Neural cell (in vitro differentiated cells): ENCODE data around the gene ST8SIA6. TPM values are rescaled to one million over a fixed set of nuclear protein-coding genes. Genes with fewer than 3 reads are reported as not detected.

Experiments
- H2AFZ ChIP-seq: fragments of 200-600, 300-800 bp; sonication (generic), shearing (Covaris generic); 2 replicates; pipeline ENCODE4 v1.6.0; 2014; ENCODE audit warnings: low read depth, mild to moderate bottlenecking, antibody characterized with exemption, low read length, moderate library complexity
- H3F3A ChIP-seq: fragments of 200-600 bp; shearing (Covaris generic); 2 replicates; pipeline ENCODE4 v1.6.1; 2016; ENCODE audit warnings: mild to moderate bottlenecking, moderate library complexity, mixed read lengths, antibody characterized with exemption, low read length; ENCODE audit not compliant: insufficient read depth, poor library complexity, severe bottlenecking
- H3K27ac ChIP-seq: fragments of 200-600, 300-800 bp; sonication (generic), shearing (Covaris generic); 2 replicates; pipeline ENCODE4 v1.5.1; 2014; ENCODE audit warnings: mild to moderate bottlenecking, low read length, moderate library complexity
- H3K27me3 ChIP-seq: fragments of 300-800, 200-600 bp; sonication (generic), shearing (Covaris generic); 2 replicates; pipeline ENCODE4 v1.6.0; 2014; ENCODE audit warnings: mild to moderate bottlenecking, low read depth, low read length, moderate library complexity; ENCODE audit not compliant: insufficient read depth
- H3K36me3 ChIP-seq: fragments of 300-800, 200-600 bp; sonication (generic), shearing (Covaris generic); 2 replicates; pipeline ENCODE4 v1.5.1; 2014; ENCODE audit warnings: mild to moderate bottlenecking, antibody characterized with exemption, low read length, moderate library complexity; ENCODE audit not compliant: insufficient read depth
- H3K4me2 ChIP-seq: fragments of 300-800, 200-600 bp; sonication (generic), shearing (Covaris generic); 2 replicates; pipeline ENCODE4 v1.6.0; 2014; ENCODE audit warnings: mild to moderate bottlenecking, low read length
- H3K4me3 ChIP-seq: fragments of 300-800, 200-600 bp; sonication (generic), shearing (Covaris generic); 2 replicates; pipeline ENCODE4 v1.5.1; 2014; ENCODE audit warnings: mild to moderate bottlenecking, low read length, moderate library complexity
- H3K79me2 ChIP-seq: fragments of 200-600 bp; shearing (Covaris generic); replicated peaks from 2 replicates; pipeline ENCODE4 v1.6.0; 2014; ENCODE audit warnings: mild to moderate bottlenecking, low read length, moderate library complexity; ENCODE audit not compliant: insufficient read depth
- H3K9ac ChIP-seq: fragments of 300-800, 200-600 bp; sonication (generic), shearing (Covaris generic); 2 replicates; pipeline ENCODE4 v1.6.1; 2016; ENCODE audit warnings: mild to moderate bottlenecking, low read length, mixed read lengths
- H3K9me2 ChIP-seq: fragments of 200-600 bp; shearing (Covaris generic); 2 replicates; pipeline ENCODE4 v1.6.1; 2016; ENCODE audit warnings: mild to moderate bottlenecking, low read length, mixed read lengths; ENCODE audit not compliant: insufficient read depth
- H3K9me3 ChIP-seq: fragments of 200-600, 300-800 bp; sonication (generic), shearing (Covaris generic); 2 replicates; pipeline ENCODE4 v1.6.1; 2016; ENCODE audit warnings: mild to moderate bottlenecking, mixed run types, low read length, moderate library complexity, mixed read lengths
- H4K20me1 ChIP-seq: fragments of 200-600 bp; shearing (Covaris generic); 2 replicates; pipeline ENCODE4 v1.6.1; 2016; ENCODE audit warnings: mild to moderate bottlenecking, mixed run types; ENCODE audit not compliant: insufficient read depth
- CTCF ChIP-seq: fragments of 450-650 bp; IDR thresholded peaks from 2 replicates; pipeline ENCODE4 v1.5.1; 2014; ENCODE audit warnings: antibody characterized with exemption, mild to moderate bottlenecking, moderate library complexity; ENCODE audit not compliant: poor library complexity, severe bottlenecking
- EP300 ChIP-seq: fragments of 450-650 bp; conservative IDR thresholded peaks from 2 replicates; pipeline ENCODE4 v1.6.1; 2014; ENCODE audit warnings: antibody characterized with exemption, mild to moderate bottlenecking, moderate library complexity; ENCODE audit not compliant: poor library complexity, severe bottlenecking
- EZH2 ChIP-seq: fragments of 200-600, 300-800 bp; shearing (Covaris generic), sonication (generic); IDR thresholded peaks from 2 replicates; pipeline ENCODE4 v1.6.1; 2014; ENCODE audit warnings: antibody characterized with exemption, low read length, borderline replicate concordance, mild to moderate bottlenecking; ENCODE audit not compliant: insufficient read depth, poor library complexity, severe bottlenecking
- MXI1 ChIP-seq: fragments of 450-650 bp; conservative IDR thresholded peaks from 2 replicates; pipeline ENCODE4 v1.6.1; 2014; ENCODE audit warnings: antibody characterized with exemption, mild to moderate bottlenecking; ENCODE audit not compliant: poor library complexity, severe bottlenecking
- POLR2AphosphoS5 ChIP-seq: IDR thresholded peaks from 2 replicates; pipeline ENCODE4 v1.6.1; 2012
- RAD21 ChIP-seq: fragments of 450-650 bp; conservative IDR thresholded peaks from 2 replicates; pipeline ENCODE4 v1.6.1; 2014; ENCODE audit warnings: antibody characterized with exemption, mild to moderate bottlenecking, moderate library complexity
- REST ChIP-seq: IDR thresholded peaks from 2 replicates; pipeline ENCODE4 v1.6.1; 2012; ENCODE audit warnings: borderline replicate concordance
- SMC3 ChIP-seq: fragments of 450-650 bp; conservative IDR thresholded peaks from 2 replicates; pipeline ENCODE4 v1.6.1; 2014; ENCODE audit warnings: antibody characterized with exemption, mild to moderate bottlenecking, moderate library complexity; ENCODE audit not compliant: poor library complexity
- TAF1 ChIP-seq: IDR thresholded peaks from 2 replicates; pipeline ENCODE4 v1.6.1; 2012; ENCODE audit warnings: low read depth
- polyA plus RNA-seq: library from polyadenylated mRNA; depleted of rRNA; stranded (reverse); fragments of >200 nt; gene quantifications from 2 replicates; pipeline ENCODE4 v1.2.3, GENCODE V29; 2014

The ST8SIA6 gene
- polyA plus RNA-seq, 1 donor from 2014 or later = 0.41 TPM

GRCh38 chr10:17457083-17457482 is 2.7 kb upstream of the ST8SIA6 start:
- no peaks in the 10 kb centered on the region for H3K9me3 ChIP-seq

GRCh38 chr10:17456032-17456548 is 1.7 kb upstream of the ST8SIA6 start:
- no peak for TF ChIP-seq RAD21
- no peaks in the 10 kb centered on the region for H4K20me1 ChIP-seq
- H3K4me3 ChIP-seq = no peak overlapping the region
- no peaks in the 10 kb centered on the region for H3K79me2 ChIP-seq
- H3K27me3 ChIP-seq = peaks cover 44% of the 10 kb centered on the region
- no peak overlapping the region for H3K4me2 ChIP-seq
- H3K9ac ChIP-seq = no peak overlapping the region
- H3K36me3 ChIP-seq = no peaks in the 10 kb centered on the region
- no peak overlapping the region for H2AFZ ChIP-seq
- H3F3A ChIP-seq = no peaks in the 10 kb centered on the region
- no peaks in the 10 kb centered on the region for H3K9me2 ChIP-seq
- H3K9me3 ChIP-seq = no peaks in the 10 kb centered on the region
- H3K27ac ChIP-seq = no peak overlapping the region

More at GRCh38 chr10:17457083-17457482, 2.7 kb upstream of the ST8SIA6 start:
- Histone ChIP-seq H3K27me3 (peaks cover 36% of the 10 kb centered on the region), H3F3A (no peaks in the 10 kb centered on the region), H3K27ac (no peak overlapping the region), H3K36me3 (no peaks in the 10 kb centered on the region), H3K4me3 (no peak overlapping the region), H3K9ac (no peak overlapping the region), H3K4me2 (no peak overlapping the region), H3K9me2 (no peaks in the 10 kb centered on the region), H4K20me1 (no peaks in the 10 kb centered on the region), H3K79me2 (no peaks in the 10 kb centered on the region), H2AFZ (no peak overlapping the region)
- no peak for TF ChIP-seq EZH2
- TF ChIP-seq REST = no peak

GRCh38 chr10:17455015-17455520 is 673 bp upstream of the ST8SIA6 start:
- Histone ChIP-seq H3K79me2 (no peaks in the 10 kb centered on the region), H3K4me2 (peak overlapping the region; percentile 56), H3K9ac (no peak overlapping the region), H3K27ac (no peak overlapping the region), H2AFZ (no peak overlapping the region), H3F3A (no peaks in the 10 kb centered on the region), H4K20me1 (no peaks in the 10 kb centered on the region), H3K9me2 (no peaks in the 10 kb centered on the region), H3K27me3 (peaks cover 44% of the 10 kb centered on the region), H3K4me3 (peak overlapping the region; percentile 73), H3K36me3 (no peaks in the 10 kb centered on the region), H3K9me3 (no peaks in the 10 kb centered on the region)
- no peak for TF ChIP-seq MXI1
- no peak for TF ChIP-seq EZH2
- no peak for TF ChIP-seq SMC3
- TF ChIP-seq POLR2AphosphoS5 = no peak
- TF ChIP-seq REST = no peak
- no peak for TF ChIP-seq EP300
- TF ChIP-seq RAD21 = no peak
- no peak for TF ChIP-seq TAF1
- no peak for TF ChIP-seq CTCF
